GM18508 (cell line): ENCODE data around the gene NUFIP1.
"Not testable (repeated sequence)": the region's sequence is repeated elsewhere in the genome, so short reads cannot be mapped to it uniquely, and the experiment has no call there.

Source experiments
- ATAC-seq: cut with Tn5 transposase; IDR thresholded peaks from one replicate; pipeline ENCODE4 v1.9.1; 2021; ENCODE audit warnings: moderate number of reproducible peaks; ENCODE audit not compliant: insufficient read depth, unreplicated experiment

Gene NUFIP1

GRCh38 chr13:44971656-44972595, 17.3 kb downstream of the NUFIP1 start:
- ATAC-seq, result no peak

DNA sequence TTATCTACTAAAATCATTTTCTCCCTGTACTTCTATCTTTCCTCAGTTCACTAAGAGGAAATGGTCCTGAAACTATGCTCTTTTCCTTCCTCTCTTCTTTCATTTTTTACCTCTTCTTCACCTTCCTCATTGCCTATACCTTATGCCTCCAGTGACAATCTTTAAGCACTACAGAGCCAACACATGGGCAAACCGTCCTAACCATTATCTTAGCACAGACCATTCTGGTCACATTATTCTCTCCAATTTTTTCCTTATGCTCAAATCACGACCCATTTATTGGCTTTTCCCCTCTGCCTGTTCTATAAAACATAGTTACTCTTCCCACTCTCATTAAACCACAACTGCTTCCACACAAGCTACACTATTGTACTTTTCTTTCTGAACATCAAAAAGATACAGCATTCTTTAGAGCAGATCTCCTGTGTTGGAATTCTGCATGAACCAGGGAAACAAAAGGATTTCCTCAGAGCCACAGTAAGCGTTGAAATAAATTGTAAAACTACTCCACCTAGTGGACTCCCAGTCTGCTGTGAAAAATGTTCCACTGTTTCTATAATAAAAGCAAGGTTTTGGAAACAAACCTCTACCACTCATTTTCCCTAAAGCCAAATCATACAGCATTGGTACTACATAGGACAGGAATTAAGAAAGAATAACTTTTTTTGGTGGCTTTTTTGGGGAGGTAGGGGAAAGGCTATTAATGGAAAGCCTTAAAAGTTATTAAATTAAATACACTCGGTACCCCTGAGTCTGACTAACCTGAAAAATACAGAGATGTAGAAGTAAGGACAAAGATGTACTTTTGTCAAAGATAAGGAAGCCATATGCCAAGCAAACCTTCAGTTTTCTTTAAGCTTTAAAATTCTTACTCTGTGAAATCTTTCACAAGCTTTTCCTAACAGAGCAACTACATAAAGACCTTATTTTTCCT, 19.5 kb downstream of the NUFIP1 start:
- ATAC-seq, result no peak

DNA sequence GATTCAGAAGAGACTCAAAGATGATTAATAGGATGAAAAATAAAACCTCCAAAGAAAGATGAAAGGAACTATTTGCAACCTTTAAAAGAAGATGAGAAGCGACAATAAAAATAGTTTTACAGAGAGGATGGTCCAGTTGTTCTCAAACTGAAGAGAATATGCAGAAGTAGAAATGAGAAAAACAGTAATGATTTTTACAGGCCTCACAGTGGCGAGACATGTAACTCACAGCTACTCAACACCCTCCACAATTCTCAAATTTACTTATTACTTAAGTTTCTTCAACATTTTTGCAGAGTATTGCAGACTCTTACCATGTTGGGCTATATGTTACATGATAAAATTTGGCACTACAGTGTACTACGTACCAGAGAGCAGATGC, 20.8 kb downstream of the NUFIP1 start:
- no peak for ATAC-seq

DNA sequence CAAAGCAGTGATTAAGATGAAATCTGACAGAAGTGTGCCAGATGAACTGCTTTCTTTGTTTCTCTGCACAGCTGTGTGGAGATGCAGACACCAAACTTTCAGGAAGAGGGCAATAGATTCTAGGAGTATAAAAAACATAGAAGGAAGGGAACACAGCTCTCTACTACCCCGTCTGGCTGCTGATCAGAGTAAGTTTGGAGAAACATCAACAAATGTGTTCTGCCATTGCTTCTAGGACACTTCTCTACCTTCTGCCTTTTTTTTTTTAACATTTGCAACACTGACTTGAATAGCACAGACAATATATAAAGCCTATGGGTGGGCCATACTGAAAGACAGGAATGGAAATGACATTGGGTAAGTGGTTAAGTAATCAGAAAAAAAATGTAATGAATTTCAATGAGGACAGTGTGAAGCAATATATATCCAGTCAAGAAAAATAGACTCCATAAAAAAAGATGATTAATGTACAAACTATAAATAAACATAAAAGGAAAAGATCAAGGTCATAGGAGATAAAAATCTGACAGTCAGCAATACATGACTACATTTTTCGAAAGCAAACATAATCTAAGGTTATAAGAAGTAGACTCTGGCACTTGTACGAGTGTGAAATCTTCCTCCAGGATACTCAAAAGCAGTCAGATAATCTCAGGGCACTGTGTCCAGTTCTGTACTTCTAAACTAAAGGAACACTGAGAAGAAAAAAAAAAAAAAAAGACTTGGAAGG, 21.4 kb downstream of the NUFIP1 start:
- no peak for ATAC-seq

DNA sequence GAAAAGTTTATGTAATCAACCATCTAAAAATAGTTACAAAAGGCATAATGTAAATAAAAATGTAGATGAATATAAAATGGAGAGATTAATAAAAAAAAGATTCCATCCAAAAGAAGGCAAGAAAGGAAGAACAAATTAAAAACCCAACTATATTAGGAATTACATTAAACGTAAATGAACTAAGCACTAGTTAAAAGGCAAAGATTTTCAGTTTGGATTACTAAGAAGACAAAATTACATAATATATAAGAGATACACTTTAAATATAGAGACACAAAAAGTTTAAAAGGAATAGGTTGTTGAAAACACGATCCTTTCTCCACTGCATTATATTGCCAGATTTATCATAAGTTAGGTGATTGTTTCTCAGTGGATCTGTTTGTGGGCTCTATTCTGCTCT, 27.3 kb downstream of the NUFIP1 start:
- no peak for ATAC-seq

GRCh38 chr13:44955406-44955805, 33.9 kb downstream of the NUFIP1 start:
- ATAC-seq, result no peak

GRCh38 chr13:44954224-44954623, 35.0 kb downstream of the NUFIP1 start:
- ATAC-seq, result no peak

- ATAC-seq, result no peak
Measured at GRCh38 chr13:44952671-44953070, 36.6 kb downstream of the NUFIP1 start.

DNA sequence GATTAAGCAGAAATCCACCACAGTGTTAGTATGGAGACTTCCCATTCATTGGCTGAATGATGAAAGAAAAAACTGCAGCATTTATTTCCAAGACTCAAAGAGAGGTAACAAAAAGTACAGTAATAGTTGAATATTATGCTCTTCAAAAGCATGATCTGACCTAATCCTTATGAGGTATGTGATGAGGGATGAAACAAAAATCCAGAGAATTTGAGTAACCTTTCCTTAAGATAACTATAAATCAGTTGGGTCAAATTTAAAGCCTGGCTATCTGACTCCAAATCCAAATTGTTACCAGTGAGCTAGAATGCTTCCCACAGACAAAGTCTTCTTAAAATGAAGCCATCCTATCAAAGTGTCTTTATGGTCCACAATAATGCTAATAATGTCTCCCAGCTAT, 38.1 kb downstream of the NUFIP1 start:
- no peak for ATAC-seq

GRCh38 chr13:44943411-44943810, 45.9 kb downstream of the NUFIP1 start:
- not testable (repeated sequence) for ATAC-seq

DNA sequence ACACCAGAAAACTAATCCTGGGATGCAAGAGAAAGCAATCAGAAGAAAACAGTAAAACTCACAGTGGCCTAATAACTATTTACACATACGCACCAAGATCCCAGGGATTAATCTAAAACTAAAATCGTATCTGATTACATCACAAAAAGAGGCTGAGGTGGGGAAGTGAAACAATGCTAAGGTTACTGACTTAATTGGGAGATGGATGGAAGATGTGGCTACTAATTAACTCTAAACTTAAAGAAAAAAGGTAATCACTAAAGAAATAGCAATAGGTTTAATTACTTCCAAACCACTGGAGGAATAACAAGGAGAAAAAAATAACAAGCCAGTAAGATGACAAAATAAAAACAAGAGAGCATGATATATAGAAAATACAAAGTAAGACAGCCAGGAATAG, 50.4 kb downstream of the NUFIP1 start:
- ATAC-seq, result no peak

GRCh38 chr13:44936246-44936645, 53.0 kb downstream of the NUFIP1 start:
- ATAC-seq, result no peak

DNA sequence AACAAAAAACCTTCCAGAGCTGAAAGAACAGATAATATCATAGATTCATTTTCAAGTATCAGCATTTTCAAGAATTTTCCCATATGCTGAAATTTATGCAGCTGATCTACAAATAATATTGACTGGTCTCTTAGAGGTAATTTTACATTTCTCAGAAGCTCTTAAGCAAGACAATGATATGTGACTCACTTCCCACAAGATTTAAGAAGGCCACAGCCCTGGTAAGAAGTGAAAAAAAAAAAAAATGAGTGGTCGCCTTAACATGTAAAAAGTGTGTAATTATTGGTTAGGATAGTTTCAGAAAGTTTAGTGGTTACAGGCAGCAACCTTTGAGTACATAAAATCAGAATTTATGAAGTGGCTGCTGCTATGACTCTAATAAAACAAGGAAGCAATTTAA, 54.5 kb downstream of the NUFIP1 start:
- no peak for ATAC-seq

DNA sequence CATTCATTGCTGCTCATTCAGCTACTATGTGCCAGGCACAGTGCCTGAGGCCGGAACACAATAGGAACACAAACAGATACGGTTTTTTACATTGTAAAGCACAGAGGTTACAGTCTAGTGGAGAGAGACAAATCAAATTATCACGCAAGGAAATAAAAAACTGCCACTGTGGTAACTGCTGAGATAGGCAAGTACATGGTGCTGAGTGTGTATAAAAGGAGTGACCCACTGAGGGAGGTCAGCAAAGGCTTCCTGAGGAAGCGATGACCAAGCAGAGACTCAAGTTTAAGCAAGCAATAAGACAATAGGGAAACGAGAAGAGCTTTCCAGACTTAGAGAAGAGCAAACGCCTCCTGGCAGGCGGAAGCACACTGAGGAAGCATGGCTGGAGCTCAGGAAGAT, 56.4 kb downstream of the NUFIP1 start:
- no peak for ATAC-seq

- no peak for ATAC-seq
Measured at GRCh38 chr13:44932171-44932849, 57.0 kb downstream of the NUFIP1 start.

GRCh38 chr13:44930963-44931623, 58.2 kb downstream of the NUFIP1 start:
- no peak for ATAC-seq

DNA sequence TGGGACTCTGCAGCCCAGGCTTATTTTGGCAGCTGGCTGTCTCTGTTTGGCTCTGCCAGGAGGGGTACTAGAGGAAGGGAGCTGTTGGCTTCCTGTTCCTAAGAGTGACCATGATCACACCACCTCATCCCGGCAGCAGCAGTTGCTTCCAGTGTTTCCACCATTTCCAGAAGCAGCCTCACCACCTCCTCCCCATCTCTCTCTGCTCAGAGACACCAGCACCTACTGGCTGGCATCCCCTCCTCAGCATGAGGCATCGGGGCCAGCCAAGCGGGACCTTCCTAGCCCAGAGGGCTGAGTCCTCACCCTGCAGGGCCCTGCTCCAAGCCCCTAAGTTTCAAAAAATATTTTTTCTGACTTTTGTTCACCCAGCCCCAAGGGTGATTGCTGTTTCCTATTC, 59.0 kb downstream of the NUFIP1 start:
- no peak for ATAC-seq

GRCh38 chr13:44929692-44930091, 59.6 kb downstream of the NUFIP1 start:
- no peak for ATAC-seq

- ATAC-seq, result no peak
Measured at GRCh38 chr13:44927968-44928367, 61.3 kb downstream of the NUFIP1 start.
